Astrocyte (in vitro differentiated cells and primary cell): ENCODE data around the gene ERCC3.

Source experiments
- EZH2 ChIP-seq: IDR thresholded peaks from 2 replicates; pipeline ENCODE4 v1.6.1; 2012; ENCODE audit warnings: mild to moderate bottlenecking, low read length, inconsistent platforms; ENCODE audit not compliant: insufficient read depth
- TF ChIP-seq, protein P1 (sequence below): IDR thresholded peaks from 2 replicates; pipeline ENCODE4 v1.5.1; 2011; ENCODE audit warnings: low read depth, mild to moderate bottlenecking, inconsistent platforms, low read length, moderate library complexity; ENCODE audit not compliant: insufficient read depth

- TF ChIP-seq, protein P1, sequence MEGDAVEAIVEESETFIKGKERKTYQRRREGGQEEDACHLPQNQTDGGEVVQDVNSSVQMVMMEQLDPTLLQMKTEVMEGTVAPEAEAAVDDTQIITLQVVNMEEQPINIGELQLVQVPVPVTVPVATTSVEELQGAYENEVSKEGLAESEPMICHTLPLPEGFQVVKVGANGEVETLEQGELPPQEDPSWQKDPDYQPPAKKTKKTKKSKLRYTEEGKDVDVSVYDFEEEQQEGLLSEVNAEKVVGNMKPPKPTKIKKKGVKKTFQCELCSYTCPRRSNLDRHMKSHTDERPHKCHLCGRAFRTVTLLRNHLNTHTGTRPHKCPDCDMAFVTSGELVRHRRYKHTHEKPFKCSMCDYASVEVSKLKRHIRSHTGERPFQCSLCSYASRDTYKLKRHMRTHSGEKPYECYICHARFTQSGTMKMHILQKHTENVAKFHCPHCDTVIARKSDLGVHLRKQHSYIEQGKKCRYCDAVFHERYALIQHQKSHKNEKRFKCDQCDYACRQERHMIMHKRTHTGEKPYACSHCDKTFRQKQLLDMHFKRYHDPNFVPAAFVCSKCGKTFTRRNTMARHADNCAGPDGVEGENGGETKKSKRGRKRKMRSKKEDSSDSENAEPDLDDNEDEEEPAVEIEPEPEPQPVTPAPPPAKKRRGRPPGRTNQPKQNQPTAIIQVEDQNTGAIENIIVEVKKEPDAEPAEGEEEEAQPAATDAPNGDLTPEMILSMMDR, result no peak
- TF ChIP-seq EZH2, result no peak
These were observed 12.1 kb upstream of the ERCC3 start for GRCh38 chr2:127305990-127306585.
